ENCODE results near the gene RNF169.

DNA sequence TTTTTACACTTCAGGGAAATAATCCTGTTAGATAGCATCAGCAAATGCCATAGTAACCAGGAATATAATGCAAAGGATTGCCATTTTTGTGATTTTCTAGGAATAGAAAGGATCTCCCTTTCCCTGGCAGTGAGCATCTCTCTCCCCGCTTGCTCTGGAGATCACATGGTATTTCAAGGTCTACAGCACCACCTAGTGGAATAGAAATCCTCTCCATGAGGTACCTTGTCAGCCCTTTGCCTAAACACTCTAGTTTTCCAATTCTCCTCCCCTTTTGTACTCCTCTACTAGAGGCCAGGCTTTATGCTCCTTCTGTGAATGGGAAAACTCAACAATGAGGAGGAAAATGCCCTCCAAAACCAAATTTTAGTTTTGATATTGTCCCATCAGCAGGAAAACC lies 121.8 kb downstream of the RNF169 start:
- TF ChIP-seq POLR2A (IDR thresholded peaks at IDR 0.05), result no peak
- TF ChIP-seq, protein P1, sequence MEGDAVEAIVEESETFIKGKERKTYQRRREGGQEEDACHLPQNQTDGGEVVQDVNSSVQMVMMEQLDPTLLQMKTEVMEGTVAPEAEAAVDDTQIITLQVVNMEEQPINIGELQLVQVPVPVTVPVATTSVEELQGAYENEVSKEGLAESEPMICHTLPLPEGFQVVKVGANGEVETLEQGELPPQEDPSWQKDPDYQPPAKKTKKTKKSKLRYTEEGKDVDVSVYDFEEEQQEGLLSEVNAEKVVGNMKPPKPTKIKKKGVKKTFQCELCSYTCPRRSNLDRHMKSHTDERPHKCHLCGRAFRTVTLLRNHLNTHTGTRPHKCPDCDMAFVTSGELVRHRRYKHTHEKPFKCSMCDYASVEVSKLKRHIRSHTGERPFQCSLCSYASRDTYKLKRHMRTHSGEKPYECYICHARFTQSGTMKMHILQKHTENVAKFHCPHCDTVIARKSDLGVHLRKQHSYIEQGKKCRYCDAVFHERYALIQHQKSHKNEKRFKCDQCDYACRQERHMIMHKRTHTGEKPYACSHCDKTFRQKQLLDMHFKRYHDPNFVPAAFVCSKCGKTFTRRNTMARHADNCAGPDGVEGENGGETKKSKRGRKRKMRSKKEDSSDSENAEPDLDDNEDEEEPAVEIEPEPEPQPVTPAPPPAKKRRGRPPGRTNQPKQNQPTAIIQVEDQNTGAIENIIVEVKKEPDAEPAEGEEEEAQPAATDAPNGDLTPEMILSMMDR (IDR thresholded peaks at IDR 0.05), result no peak

Data from breast epithelium (tissue), 3 donors.